Ureter (tissue), 1 donor: Measurements from ENCODE around the gene CACNG6. TPM values are rescaled to one million over a fixed set of nuclear protein-coding genes. Genes with fewer than 3 reads are reported as not detected.

ENCODE experiments used
- DNase-seq: peaks from one replicate; pipeline ENCODE4 v3.0.0-alpha.2; 2020; ENCODE audit warnings: low spot score
- total RNA-seq: library from RNA; stranded (reverse); gene quantifications from one replicate; pipeline ENCODE4 v1.2.4, GENCODE V29; 2023
- donor health status: DM: yes; HTN: yes; CAD: no.

CACNG6 gene
- total RNA-seq, 1 donor from 2014 or later = not detected

DNA sequence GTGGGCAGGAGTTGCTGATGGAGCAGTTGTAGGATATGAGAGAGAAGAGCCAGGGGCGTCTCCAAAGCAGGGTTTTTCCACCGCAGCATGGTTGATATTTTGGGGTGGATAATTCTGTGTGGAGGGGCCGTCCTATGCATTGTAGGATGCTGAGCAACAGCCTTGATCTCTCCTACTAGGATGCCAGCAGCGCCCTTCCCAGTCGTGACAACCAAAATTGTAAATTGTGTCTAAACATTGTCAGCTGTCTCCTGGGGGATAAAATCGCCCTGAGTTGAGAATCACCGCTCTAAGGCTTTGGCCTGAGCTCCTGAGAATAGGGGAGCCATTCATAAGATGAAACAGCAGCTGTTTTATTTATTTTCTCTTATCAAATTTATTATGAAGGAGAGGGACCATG, 24.5 kb upstream of the CACNG6 start:
- no peak for DNase-seq

DNA sequence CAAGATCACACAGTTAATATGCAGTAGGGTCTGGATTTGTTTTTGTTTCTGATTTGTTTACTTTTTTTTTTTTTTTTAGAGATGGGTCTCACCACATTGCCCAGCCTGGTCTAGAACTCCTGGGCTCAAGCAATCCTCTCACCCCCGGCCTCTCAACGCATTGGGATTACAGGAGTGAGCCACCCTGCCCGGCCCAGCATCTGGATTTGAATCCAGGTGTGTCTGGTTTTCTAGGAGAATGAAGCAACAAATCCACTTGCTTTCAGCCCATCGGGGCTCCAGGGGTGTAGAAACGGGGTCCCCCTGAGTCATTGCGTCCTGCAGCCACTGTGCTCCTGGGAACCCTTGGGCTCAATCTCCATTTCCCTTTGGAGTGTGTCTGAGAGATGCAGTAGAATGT, 22.1 kb upstream of the CACNG6 start:
- no peak for DNase-seq

DNA sequence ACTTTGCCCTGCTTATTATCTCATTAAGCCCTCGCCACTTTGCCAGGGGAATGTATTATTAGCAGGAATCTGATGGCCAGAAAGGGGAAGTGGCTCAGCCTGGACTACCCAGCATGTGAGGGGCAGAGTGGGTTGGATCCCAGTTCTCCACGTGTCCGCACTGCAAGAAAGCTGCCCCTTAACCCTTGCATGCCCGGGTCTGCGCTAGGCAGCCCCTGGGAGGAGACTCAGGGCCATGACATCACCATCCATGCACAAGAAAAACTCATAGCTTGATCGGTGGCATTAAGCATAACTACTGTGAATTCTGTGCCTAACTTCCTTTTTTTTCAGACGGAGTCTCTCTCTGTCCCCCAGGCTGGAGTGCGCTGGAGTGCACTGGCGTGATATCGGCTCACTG, 19.8 kb upstream of the CACNG6 start:
- DNase-seq = no peak

DNA sequence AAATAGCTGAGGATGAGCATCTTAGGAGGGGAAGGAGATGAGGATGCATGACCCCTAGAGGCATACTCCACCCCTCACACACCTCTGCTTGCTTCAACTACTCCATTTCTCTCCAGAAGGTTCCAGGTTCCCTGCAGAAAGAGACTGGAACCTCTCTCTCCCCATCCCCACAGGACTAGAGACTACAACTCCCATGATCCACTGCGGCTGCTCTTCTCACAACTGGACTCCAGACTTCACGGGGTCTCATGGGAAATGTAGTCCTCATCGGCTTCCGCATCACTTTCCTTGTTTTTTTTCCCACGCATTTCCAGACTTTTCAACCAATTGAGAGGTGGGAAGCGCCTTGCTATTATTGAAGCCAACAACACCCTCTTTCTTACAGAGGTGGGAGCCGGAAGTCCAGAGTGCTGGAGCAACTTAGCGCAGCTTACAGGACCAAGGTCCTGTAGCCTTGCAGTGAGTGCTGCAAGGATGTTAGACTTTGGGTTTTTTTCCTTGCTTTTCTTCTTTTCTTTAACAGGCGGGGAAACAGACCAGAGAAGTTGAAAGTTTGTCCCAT, 13.9 kb upstream of the CACNG6 start:
- peak; percentile 70 for DNase-seq

DNA sequence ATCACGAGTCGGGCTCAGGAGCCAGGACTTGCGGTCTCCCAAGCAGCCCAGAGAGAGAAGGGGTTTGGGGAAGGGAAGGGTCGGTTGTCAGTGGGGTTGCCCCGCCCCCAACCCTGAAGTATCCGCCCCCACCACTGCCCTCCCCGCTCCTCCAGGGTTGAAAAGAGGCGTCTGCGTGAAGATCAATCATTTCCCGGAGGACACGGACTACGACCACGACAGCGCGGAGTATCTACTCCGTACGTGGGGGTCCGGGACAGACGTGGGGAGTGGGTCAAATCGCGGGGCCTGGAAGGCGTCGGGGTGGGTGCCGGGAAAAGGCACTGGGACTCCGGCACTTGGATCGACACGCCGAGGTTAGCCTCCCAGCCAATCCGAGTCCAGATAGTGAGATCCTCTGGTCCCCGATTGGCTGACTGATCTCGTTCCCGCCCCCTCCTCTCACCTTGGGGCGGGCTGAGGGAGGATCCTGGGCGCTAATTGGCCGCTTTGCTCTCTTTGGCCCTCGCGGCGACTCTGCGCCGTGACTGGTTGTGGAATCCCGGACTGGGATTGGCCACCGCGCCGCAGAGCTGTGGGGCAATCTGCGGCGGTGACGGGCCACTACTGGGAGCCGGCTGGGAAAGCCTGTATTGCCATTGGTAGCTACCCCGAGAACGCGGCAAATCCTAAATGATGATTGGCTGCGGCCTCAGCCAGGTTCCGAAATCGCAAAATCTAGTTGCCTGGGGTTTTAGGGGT, 13.3 kb upstream of the CACNG6 start:
- no peak for DNase-seq

DNA sequence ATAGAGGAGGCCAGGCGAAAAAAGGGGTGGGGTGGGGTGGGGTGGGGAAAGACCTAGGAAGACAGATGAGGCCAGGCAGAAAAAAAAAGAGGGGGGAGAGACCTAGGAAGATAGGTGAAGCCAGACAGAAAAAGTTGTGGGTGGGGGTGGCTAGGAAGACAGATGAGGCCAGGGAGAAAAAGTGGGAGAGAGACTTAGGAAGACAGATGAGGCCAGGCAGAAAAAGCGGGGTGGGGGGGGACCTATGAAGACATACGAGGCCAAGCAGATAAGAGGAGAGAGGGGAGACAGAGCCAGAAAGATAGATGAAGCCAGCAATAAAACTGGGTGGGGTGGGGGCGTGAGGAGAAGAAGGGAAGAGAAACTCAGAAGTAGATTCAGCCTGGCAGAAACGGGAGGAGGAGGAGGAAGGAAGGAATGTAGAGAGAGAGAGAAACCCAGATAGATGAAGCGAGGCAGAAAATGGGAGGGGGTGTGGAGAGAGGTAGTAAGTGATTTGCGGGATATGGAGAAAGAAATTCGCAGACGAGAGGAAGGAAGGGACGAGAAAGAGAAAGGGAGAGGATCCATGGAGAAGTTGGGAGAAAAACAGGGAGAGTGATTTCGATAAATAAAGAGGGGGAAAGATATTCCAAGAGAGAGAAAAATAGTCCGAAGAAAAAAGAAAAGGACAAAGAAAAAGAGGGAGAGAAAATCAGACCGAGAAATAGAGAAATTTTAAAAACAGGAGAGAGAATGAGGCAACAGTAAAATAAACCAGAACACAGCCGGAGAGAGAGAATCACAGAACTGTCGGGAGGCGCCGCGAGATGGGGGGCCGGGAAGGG, 12.2 kb upstream of the CACNG6 start:
- no peak for DNase-seq

DNA sequence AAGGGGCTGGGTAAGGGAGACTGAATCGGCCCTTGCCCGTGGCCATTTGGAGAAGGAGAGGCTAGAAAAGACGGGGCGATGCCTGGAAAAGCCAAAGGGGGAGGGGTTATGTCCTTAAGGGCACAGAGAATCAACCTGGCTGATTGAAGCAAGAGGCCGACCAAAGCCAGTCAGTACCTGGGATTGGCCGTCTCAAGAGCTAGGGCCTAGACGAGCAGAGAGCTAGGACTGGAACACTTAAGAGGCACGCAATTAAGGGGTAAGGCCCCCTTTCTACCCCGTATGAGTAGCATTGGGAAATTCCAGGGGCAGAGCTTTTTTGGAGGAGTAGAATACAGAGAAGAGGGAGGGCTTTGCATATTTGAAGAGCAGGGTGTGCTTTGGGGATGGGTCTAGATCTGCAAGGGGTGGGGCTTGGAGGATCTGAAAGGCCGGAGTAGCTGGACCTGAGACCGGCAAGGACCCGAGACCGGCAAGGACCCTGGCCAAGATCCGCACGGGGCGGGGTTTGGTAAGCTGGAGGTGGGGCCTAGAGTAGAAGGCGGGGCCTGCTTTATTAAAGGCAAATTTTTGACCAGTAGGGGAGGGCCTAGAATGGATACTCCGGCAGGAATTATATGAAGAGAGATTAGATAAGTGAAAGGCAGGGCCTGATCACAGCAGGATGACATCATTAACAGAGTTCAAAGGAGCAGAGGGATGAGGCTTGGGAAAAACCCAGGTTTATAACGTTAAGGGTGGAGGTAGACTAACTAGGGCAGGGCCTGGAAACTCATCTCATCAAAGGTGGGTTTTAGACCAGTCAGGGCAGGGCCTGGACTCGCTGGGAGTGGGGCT, 10.7 kb upstream of the CACNG6 start:
- DNase-seq = no peak

DNA sequence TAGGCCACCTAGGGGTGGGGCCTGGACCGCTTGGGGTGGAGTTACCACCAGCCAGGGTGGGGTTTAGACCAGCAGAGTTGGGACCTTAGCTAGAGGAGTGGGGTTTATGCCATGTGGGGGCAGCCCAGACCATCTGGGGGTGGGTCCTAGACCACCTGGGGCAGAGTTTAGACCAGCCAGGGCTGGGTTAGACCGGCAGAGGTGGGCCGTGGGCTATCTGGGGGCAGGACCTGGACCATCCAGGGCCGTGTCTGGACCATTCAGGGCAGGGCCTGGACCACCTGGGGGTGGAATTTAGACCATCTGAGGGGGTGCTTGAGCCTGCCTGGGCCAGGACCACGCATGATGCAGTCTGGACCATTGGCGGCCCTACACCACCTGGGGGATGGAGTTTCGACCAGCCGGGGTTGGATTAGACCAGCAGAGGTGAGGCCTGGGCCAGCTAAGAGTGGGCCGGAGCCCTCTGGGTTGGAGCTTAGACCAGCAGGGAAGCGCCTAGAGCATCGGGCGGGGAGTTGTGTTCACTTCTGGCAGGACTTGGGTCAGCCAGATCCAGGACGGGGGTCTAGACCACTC, 10.0 kb upstream of the CACNG6 start:
- DNase-seq = no peak

DNA sequence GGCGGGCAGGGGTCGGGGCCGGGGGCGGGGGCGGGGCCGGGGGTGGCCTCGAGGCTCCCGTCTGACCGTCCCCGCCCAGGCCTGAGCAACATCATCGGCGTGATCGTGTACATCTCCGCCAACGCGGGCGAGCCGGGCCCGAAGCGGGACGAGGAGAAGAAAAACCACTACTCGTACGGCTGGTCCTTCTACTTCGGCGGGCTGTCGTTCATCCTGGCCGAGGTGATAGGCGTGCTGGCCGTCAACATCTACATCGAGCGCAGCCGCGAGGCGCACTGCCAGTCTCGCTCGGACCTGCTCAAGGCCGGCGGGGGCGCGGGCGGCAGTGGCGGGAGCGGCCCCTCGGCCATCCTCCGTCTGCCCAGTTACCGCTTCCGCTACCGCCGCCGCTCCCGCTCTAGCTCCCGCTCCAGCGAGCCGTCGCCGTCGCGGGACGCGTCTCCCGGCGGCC, 9.4 kb upstream of the CACNG6 start:
- no peak for DNase-seq

DNA sequence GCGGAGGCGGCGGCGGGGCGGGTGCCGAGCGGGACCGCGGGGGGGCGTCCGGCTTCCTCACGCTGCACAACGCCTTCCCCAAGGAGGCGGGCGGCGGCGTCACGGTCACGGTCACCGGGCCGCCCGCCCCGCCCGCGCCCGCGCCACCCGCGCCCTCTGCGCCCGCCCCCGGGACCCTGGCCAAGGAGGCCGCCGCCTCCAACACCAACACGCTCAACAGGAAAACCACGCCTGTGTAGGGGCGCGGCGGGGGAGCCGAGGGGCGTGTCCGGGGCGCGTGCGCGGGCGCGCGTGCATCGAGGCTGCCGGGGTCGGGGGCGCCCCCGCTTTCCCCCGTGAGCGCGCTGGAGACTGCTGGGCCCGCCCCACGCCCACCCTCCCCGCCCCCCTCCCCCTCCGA, 8.8 kb upstream of the CACNG6 start:
- no peak for DNase-seq

DNA sequence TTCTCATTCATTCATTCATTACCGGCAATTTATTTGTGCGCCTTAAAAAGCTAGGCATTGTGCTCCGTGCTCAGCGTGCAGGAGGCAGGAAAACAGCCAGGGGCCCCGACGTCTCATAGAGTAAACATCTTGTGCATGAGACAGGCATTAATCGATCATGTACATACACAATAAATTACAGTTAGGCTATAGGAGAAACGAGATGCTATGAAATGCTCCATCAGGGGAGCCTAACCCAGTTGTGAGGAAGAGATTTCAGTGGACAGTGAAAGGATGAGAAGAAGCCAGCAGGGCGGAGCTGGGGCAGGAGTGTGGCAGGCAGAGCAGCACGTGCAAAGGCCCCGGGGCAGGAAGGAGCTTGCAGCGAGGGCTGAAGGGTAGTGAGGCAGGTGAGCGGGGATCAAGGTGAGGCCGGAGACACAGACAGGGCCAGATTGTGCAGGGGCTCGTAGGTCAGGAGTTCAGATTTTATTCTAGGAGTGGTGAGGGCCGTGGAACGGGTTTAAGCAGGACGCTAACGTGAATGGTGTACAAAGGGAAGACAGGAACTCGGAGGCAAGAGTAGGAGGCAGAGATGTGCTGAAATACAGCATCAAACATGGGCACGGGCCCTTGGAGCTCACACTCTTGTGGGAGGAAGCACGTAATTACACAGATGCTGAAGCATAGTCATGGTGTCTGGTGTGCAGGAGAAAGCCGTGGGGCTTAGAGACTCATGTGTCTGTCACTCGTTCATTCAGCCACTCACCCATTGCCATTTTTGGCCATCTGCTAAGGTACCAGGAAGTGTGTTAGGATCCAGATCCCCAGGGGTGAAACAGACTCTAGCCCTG, 7.8 kb upstream of the CACNG6 start:
- no peak for DNase-seq

DNA sequence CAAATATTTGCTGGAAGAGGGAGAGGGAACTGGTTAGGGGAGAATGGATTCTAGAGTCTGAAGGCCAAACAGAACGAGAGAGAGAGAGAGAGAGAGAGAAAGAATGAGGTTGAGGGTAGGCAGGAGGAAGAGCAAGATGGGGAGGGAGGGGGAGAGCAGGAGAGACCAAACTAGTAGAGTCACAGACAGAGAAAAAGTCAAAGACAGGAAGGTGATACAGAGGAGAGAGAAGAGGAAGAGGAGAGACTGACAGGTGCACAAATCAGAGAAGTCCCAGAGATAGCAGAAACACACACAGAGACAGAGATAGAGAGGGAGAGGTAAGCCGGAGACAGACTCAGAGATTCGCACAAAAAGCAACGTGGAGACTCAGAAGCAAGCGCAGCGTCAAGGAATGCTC, 5.6 kb upstream of the CACNG6 start:
- no peak for DNase-seq

DNA sequence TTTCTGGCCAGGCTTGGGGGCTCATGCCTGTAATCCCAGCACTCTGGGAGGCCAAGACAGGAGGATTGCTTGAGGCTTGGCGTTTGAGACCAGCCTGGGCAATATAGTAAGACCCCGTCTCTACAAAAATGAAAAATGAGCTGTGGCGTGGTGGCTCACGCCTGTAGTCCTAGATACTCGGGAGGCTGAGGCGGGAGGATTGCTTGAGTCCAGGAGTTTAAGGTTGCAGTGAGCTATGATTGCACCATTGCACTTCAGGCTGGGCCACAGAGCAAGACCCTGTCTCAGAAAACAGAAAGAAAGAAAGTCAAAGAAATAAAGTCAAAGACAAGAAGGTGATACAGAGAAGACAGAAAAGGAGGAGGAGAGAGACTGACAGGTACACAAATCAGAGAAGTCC, 2.5 kb upstream of the CACNG6 start:
- no peak for DNase-seq

DNA sequence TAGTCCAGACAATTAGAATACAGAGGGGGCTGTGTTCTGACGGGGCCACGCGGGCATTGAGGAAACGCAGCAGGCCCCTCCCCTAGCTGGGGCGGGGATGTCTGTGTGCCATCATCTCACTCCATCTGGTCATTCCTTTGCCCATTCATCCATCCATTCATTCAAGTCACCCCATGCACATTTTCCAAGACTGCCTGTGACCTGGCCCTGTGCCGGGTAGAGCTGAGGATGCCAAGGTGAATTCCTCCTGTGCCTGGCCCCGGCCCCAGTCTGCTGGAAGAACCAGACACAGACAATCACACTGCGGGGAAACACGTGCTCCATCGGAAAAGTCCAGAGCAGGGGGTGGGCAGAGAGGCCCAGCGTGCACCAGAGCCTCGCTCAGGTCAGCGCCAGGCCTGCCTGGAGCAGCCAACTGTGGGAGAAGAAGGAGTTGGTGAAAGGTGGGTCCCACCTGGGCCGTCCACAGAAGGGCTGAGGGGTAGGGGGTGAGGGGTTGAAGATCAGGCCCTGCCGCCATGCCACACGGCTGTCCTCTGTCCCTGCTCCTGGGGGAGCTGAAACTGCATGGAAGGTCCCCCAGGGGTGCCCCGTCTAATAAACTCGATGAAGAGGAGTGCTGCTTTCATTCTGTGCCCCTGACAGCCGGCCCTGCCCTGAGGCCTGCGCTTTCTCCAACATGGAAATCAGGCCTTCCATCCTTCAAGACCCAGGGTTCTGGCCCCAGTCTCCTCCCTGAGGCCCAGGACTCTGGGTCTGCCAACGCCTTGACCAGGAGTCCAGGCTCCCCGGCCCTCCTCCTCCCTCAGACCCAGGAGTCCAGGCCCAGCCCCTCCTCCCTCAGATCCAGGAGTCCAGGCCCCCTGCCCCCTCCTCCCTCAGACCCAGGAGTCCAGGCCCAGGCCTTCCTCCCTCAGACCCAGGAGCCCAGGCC, 1.6 kb upstream of the CACNG6 start:
- DNase-seq = no peak

DNA sequence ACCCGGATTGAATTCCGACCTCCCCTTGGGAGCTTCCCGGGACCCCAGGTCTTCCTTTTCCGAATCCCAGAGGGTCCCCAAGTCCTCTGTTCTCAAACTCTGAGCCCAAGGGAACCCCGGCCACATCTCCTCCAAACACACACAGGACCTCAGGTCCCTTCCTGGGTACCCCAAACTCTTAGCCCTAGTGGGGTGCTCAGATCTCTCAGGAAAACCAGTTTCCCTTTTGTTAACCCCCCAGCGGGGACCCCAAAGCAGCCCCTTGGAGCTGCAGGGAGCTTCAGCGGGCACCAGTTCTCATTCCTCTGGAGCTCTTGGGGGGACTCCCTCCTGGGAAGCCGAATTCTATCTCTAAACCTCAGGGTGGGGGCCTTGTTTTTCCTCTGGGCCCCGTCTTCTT, 774 bp downstream of the CACNG6 start:
- no peak for DNase-seq

DNA sequence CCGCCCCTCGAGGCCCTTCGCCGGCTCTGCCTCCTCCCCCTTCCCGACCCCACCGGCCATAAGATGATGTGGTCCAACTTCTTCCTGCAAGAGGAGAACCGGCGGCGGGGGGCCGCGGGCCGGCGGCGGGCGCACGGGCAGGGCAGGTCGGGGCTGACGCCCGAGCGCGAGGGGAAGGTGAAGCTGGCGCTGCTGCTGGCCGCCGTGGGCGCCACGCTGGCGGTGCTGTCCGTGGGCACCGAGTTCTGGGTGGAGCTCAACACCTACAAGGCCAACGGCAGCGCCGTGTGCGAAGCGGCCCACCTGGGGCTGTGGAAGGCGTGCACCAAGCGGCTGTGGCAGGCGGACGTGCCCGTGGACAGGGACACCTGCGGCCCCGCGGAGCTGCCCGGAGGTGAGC, 1.4 kb downstream of the CACNG6 start:
- DNase-seq = no peak

DNA sequence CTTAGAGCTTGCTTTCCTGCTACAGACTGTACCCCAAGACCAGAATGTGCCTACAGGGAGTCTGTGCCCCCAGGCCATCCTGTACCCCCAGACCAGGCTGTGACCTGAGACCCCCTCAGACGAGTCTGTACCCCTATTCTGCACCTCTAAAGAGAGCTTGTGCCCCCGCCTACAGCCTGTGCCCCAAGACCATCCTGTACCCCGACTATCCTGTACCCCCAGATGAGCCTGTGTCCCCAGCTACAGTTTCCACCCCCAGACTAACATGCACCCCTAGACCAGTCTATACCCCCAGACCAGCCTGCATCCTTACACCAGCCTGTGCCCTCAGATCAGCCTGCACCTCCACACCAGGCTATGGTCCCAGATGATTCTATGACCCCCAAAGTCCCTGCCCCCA, 2.0 kb downstream of the CACNG6 start:
- no peak for DNase-seq

DNA sequence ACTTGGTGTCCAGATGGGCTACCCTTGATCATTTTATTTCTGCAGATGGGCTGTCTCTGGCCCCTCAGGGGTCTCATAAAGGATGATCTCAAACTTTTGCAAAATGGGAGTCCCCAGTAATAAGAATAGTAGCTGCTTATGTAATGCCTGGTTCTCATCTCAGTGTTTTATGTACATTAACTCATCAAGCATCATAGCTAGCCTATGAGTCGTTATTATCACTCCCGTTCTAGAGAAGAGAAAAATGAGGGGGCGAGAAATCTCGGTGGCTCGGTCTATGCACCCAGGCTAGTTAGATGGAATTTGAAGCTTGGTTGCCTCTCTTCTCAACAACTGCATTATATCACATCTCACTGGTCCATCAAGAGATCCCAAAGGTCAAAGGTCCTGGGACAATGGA, 3.4 kb downstream of the CACNG6 start:
- no peak for DNase-seq

DNA sequence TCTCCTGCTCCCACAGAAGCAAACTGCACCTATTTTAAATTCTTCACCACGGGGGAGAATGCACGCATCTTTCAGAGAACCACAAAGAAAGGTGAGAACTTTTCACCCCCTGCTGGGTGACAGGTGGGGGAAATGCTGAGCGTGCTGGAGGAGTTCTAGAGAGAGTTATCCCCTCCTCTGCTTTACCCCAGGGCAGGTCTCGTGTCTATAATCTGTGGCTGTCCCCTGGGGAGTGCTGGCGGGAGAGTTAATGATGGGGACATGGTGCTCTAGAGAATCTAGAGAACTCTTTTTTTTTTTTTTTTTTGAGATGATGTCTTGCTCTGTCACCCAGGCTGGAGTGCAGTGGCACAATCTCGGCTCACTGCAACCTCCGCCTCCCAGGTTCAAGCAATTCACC, 6.8 kb downstream of the CACNG6 start:
- DNase-seq = no peak

DNA sequence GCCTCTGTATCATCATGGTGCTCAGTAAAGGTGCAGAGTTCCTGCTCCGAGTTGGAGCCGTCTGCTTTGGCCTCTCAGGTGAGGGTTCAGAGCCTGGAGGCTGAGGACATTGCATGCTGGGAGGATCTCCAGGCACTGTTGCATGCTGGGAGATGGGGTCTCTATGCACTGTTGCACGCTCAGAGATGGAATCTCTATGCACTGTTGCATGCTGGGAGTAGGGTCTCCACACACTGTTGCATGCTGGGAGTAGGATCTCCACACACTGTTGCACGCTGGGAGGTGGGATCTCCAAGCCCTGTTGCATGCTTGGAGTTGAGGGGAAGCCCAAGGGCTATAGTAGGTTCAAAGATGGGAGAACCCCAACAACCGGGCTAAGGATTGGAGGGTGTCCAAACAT, 8.3 kb downstream of the CACNG6 start:
- DNase-seq = no peak
